Neural progenitor cell (in vitro differentiated cells): ENCODE data around the gene ARL4D. TPM values are rescaled to one million over a fixed set of nuclear protein-coding genes. Genes with fewer than 3 reads are reported as not detected.

Experiments used
- DNase-seq: peaks from one replicate; pipeline ENCODE4 v3.0.0-alpha.2; 2016; ENCODE audit warnings: low spot score
- H2AFZ ChIP-seq: fragments of 200-600 bp; sonication (generic); replicated peaks from 2 replicates; pipeline ENCODE4 v1.6.1; 2016; ENCODE audit warnings: antibody characterized with exemption
- H3F3A ChIP-seq: fragments of 200-600 bp; sonication (generic); 2 replicates; pipeline ENCODE4 v1.6.1; 2016; ENCODE audit warnings: antibody characterized with exemption, low read depth
- H3K27ac ChIP-seq: fragments of 200-600 bp; sonication (generic); 2 replicates; pipeline ENCODE4 v1.5.1; 2016; ENCODE audit warnings: mild to moderate bottlenecking
- H3K27me3 ChIP-seq: fragments of 200-600 bp; sonication (generic); 2 replicates; pipeline ENCODE4 v1.6.1; 2016; ENCODE audit warnings: mild to moderate bottlenecking, moderate library complexity
- H3K36me3 ChIP-seq: fragments of 200-600 bp; sonication (generic); 2 replicates; pipeline ENCODE4 v1.5.1; 2016
- H3K4me1 ChIP-seq: fragments of 200-600 bp; sonication (generic); 2 replicates; pipeline ENCODE4 v1.6.1; 2016; ENCODE audit warnings: mixed run types
- H3K4me2 ChIP-seq: fragments of 200-600 bp; sonication (generic); 2 replicates; pipeline ENCODE4 v1.6.1; 2016
- H3K4me3 ChIP-seq: fragments of 200-600 bp; sonication (generic); 2 replicates; pipeline ENCODE4 v1.5.1; 2016
- H3K79me2 ChIP-seq: fragments of 200-600 bp; sonication (generic); 2 replicates; pipeline ENCODE4 v1.6.1; 2016; ENCODE audit warnings: low read depth
- H3K9ac ChIP-seq: fragments of 200-600 bp; sonication (generic); 2 replicates; pipeline ENCODE4 v1.6.1; 2016
- H3K9me3 ChIP-seq: fragments of 200-600 bp; sonication (generic); 2 replicates; pipeline ENCODE4 v1.5.1; 2016; ENCODE audit warnings: low read depth
- H4K20me1 ChIP-seq: fragments of 200-600 bp; sonication (generic); 2 replicates; pipeline ENCODE4 v1.6.1; 2016; ENCODE audit warnings: low read depth
- H3K27ac Mint-ChIP-seq: 3 replicates; pipeline ENCODE4 v1.8.0; 2021; ENCODE audit warnings: mixed read lengths
- H3K27me3 Mint-ChIP-seq: 2 replicates; pipeline ENCODE4 v1.8.0; 2022; ENCODE audit warnings: low read depth, mild to moderate bottlenecking, inconsistent platforms, moderate library complexity, mixed read lengths; ENCODE audit not compliant: insufficient read depth
- H3K36me3 Mint-ChIP-seq: 3 replicates; pipeline ENCODE4 v1.8.0; 2021; ENCODE audit warnings: mixed read lengths
- H3K4me1 Mint-ChIP-seq: 3 replicates; pipeline ENCODE4 v1.8.0; 2021; ENCODE audit warnings: mixed read lengths
- H3K4me3 Mint-ChIP-seq: 3 replicates; pipeline ENCODE4 v1.8.0; 2021; ENCODE audit warnings: mild to moderate bottlenecking, moderate library complexity, mixed read lengths
- H3K9me3 Mint-ChIP-seq: 3 replicates; pipeline ENCODE4 v1.8.0; 2020; ENCODE audit warnings: mixed read lengths
- CTCF ChIP-seq: fragments of 200-600 bp; sonication (generic); IDR thresholded peaks from 2 replicates; pipeline ENCODE4 v1.5.1; 2017; ENCODE audit warnings: antibody characterized with exemption, mild to moderate bottlenecking
- EZH2 ChIP-seq: fragments of 200-600 bp; sonication (generic); IDR thresholded peaks from 2 replicates; pipeline ENCODE4 v1.6.1; 2017; ENCODE audit warnings: antibody characterized with exemption, mild to moderate bottlenecking, moderate library complexity
- EZH2phosphoT487 ChIP-seq: fragments of 200-600 bp; sonication (generic); IDR thresholded peaks from 2 replicates; pipeline ENCODE4 v1.6.1; 2017; ENCODE audit warnings: antibody characterized with exemption
- total RNA-seq: library from RNA; depleted of rRNA; stranded (reverse); fragments of >200 nt; gene quantifications from 2 replicates; pipeline ENCODE4 v1.2.3, GENCODE V29; 2015; ENCODE audit warnings: low replicate concordance

Gene ARL4D
- total RNA-seq, 1 donor from 2014 or later: 9.2 TPM

- Histone ChIP-seq H4K20me1 (peaks cover 8% of the 10 kb centered on the region), H3K79me2 (peaks cover 7% of the 10 kb centered on the region), H3K27me3 (no peaks in the 10 kb centered on the region), H3K36me3 (no peaks in the 10 kb centered on the region), H3F3A (no peaks in the 10 kb centered on the region), H3K9ac (no peak overlapping the region), H3K27ac (no peak overlapping the region), H2AFZ (no peak overlapping the region), H3K9me3 (no peaks in the 10 kb centered on the region), H3K4me1 (peaks cover 22% of the 10 kb centered on the region), H3K4me2 (no peak overlapping the region), H3K4me3 (no peak overlapping the region)
- Mint-ChIP-seq H3K9me3 (no peaks in the 10 kb centered on the region), H3K27me3 (peaks cover 18% of the 10 kb centered on the region), H3K27ac (no peak overlapping the region), H3K36me3 (peaks cover 2% of the 10 kb centered on the region), H3K4me1 (peaks cover 31% of the 10 kb centered on the region), H3K4me3 (no peak overlapping the region)
- DNase-seq: no peak
- TF ChIP-seq CTCF (no peak), EZH2 (no peak), EZH2phosphoT487 (no peak)
These were observed 3.3 kb downstream of the ARL4D start for GRCh38 chr17:43402078-43402477.

- Histone ChIP-seq H3K9ac (no peak overlapping the region), H3K27ac (no peak overlapping the region), H4K20me1 (peaks cover 8% of the 10 kb centered on the region), H2AFZ (no peak overlapping the region), H3F3A (no peaks in the 10 kb centered on the region), H3K27me3 (no peaks in the 10 kb centered on the region), H3K9me3 (no peaks in the 10 kb centered on the region), H3K4me3 (no peak overlapping the region), H3K79me2 (peaks cover 7% of the 10 kb centered on the region), H3K36me3 (no peaks in the 10 kb centered on the region), H3K4me1 (peaks cover 27% of the 10 kb centered on the region), H3K4me2 (no peak overlapping the region)
- Mint-ChIP-seq H3K4me3 (peak overlapping the region; percentile 44), H3K27me3 (peaks cover 16% of the 10 kb centered on the region), H3K27ac (no peak overlapping the region), H3K9me3 (no peaks in the 10 kb centered on the region), H3K36me3 (peaks cover 2% of the 10 kb centered on the region), H3K4me1 (peaks cover 34% of the 10 kb centered on the region)
- no peak for DNase-seq
- TF ChIP-seq CTCF (no peak), EZH2 (no peak)
These were observed 3.8 kb downstream of the ARL4D start for GRCh38 chr17:43402567-43402966.

- peaks cover 1% of the 10 kb centered on the region for H3K9me3 Mint-ChIP-seq
- Histone ChIP-seq H3K4me2 (peak overlapping the region; percentile 49), H3K27ac (no peak overlapping the region), H3K4me3 (no peak overlapping the region), H3K27me3 (no peaks in the 10 kb centered on the region), H2AFZ (no peak overlapping the region), H3K36me3 (no peaks in the 10 kb centered on the region), H3K79me2 (peaks cover 7% of the 10 kb centered on the region), H3K9me3 (no peaks in the 10 kb centered on the region), H3K9ac (no peak overlapping the region), H4K20me1 (peaks cover 8% of the 10 kb centered on the region), H3K4me1 (peaks cover 27% of the 10 kb centered on the region), H3F3A (no peaks in the 10 kb centered on the region)
- peaks cover 9% of the 10 kb centered on the region for H3K27me3 Mint-ChIP-seq
- DNase-seq: peak; percentile 43
- H3K4me3 Mint-ChIP-seq: no peak overlapping the region
- peak overlapping the region; percentile 60 for H3K27ac Mint-ChIP-seq
- H3K4me1 Mint-ChIP-seq: peaks cover 32% of the 10 kb centered on the region
- peaks cover 2% of the 10 kb centered on the region for H3K36me3 Mint-ChIP-seq
- TF ChIP-seq EZH2 (no peak), EZH2phosphoT487 (no peak), CTCF (no peak)
These were observed 5.1 kb downstream of the ARL4D start for GRCh38 chr17:43403846-43404245.
